Aorta (tissue), 5 donors: ENCODE measurements around the gene CCR6. TPM values are rescaled to one million over a fixed set of nuclear protein-coding genes. Genes with fewer than 3 reads are reported as not detected.

Experiments used
- ATAC-seq: fragments of 200-7000 bp; cut with Tn5 transposase; one replicate; pipeline ENCODE4 v1.9.1; 2022; ENCODE audit warnings: moderate library complexity; ENCODE audit not compliant: low FRiP score
- DNase-seq, 2 donors: peaks; one replicate each; pipeline ENCODE4 v3.0.0-alpha.2; 2020
- H3K27ac ChIP-seq, 2 donors: one replicate each; pipeline ENCODE4 v1.5.1; 2013; ENCODE audit warnings: low read length in 2 of 2, mild to moderate bottlenecking in 2 of 2, moderate library complexity in 2 of 2, control low read depth in 1 of 2, inconsistent platforms in 1 of 2, low read depth in 1 of 2
- H3K27me3 ChIP-seq, 2 donors: one replicate each; pipeline ENCODE4 v1.6.1; 2013; ENCODE audit warnings: control low read depth in 1 of 2, low read length in 1 of 2, mild to moderate bottlenecking in 1 of 2, moderate library complexity in 1 of 2; ENCODE audit not compliant: insufficient read depth in 2 of 2, control insufficient read depth in 1 of 2
- H3K36me3 ChIP-seq, 2 donors: one replicate each; pipeline ENCODE4 v1.6.1; 2013; ENCODE audit warnings: control low read depth in 1 of 2, low read length in 1 of 2, mild to moderate bottlenecking in 1 of 2; ENCODE audit not compliant: insufficient read depth in 2 of 2, control insufficient read depth in 1 of 2
- H3K4me1 ChIP-seq, 2 donors: one replicate each; pipeline ENCODE4 v1.6.1; 2013; ENCODE audit warnings: low read length in 2 of 2, control low read depth in 1 of 2, mild to moderate bottlenecking in 1 of 2, moderate library complexity in 1 of 2; ENCODE audit not compliant: insufficient read depth in 2 of 2, control insufficient read depth in 1 of 2
- H3K4me3 ChIP-seq, 2 donors: one replicate each; pipeline ENCODE4 v1.5.1; 2013; ENCODE audit warnings: low read length in 2 of 2, control low read depth in 1 of 2, mild to moderate bottlenecking in 1 of 2
- H3K9me3 ChIP-seq: one replicate; pipeline ENCODE4 v1.6.1; 2013; ENCODE audit warnings: mild to moderate bottlenecking, low read length; ENCODE audit not compliant: control insufficient read depth
- WGBS, 2 donors: extraction: QIAGEN DNeasy Blood & Tissue Kit; methylation state at CpG; one replicate each; pipeline ENCODE4 v1.1.7; 2013; 5-methylcytosine and 5-hydroxymethylcytosine counted together
- intact Hi-C, 2 donors: fragments of 100-400 bp; cut with DNase I; formaldehyde crosslinking; loops; one replicate each; pipeline versions ENCODE4 v1.14.2 to v1.15.0; 2022
- polyA plus RNA-seq, 2 donors: library from polyadenylated mRNA; stranded (reverse); fragments of 200-250 nt; gene quantifications; one replicate each; pipeline ENCODE4 v1.2.3, GENCODE V29; 2013
- total RNA-seq, 2 donors: library from RNA; stranded (reverse); fragmentation: NEBNext Ultra II Directional; extraction: Animal tissue kit (Norgen Biotek cat#: 25700); gene quantifications; one replicate each; pipeline ENCODE4 v1.2.1, GENCODE V29; 2021
- donor health status: healthy with polysubstance abuse.
- donor health status: Bipolar disorder and iron deficiency.
- donor health status: DM: no; HTN: no; CAD: no.
- donor health status: DM: no; HTN: no; CAD: no.
- donor health status: DM: yes; HTN: yes; CAD: no.

Gene CCR6
- total and polyA plus RNA-seq, 4 donors, result 0.54 TPM; not detected in 3

GRCh38 chr6:167140589-167141474 is 17.9 kb downstream of the CCR6 start:
- H3K27ac ChIP-seq, result no peak overlapping the region
- no peak for ATAC-seq
- H3K27me3 ChIP-seq, result no peaks in the 10 kb centered on the region
- WGBS, 2 donors, result 59 to 63% methylated on average over 10 of the region's 10 CpGs
- peaks cover 3% of the 10 kb centered on the region for H3K9me3 ChIP-seq
- no peak overlapping the region for H3K4me3 ChIP-seq
- intact Hi-C loops, result loop anchor here (10.0 kb wide), 1 partner anchor 366 kb away; no protein-coding TSS in a partner anchor
- no peaks in the 10 kb centered on the region for H3K4me1 ChIP-seq
- H3K36me3 ChIP-seq, result no peaks in the 10 kb centered on the region
- no peak for DNase-seq

GRCh38 chr6:167141667-167142432 is 19.0 kb downstream of the CCR6 start:
- H3K27ac ChIP-seq, result no peak overlapping the region
- no peaks in the 10 kb centered on the region for H3K27me3 ChIP-seq
- ATAC-seq (peak; percentile 49), DNase-seq (peak in 1 of 2 donors; percentile 76)
- no peaks in the 10 kb centered on the region for H3K4me1 ChIP-seq
- H3K36me3 ChIP-seq, result no peaks in the 10 kb centered on the region
- H3K9me3 ChIP-seq, result no peaks in the 10 kb centered on the region
- no peak overlapping the region for H3K4me3 ChIP-seq
- intact Hi-C loops, result loop anchor here (10.0 kb wide), 1 partner anchor 367 kb away; no protein-coding TSS in a partner anchor
- WGBS, 2 donors, result 48% methylated on average over 18 of the region's 18 CpGs

- 34 to 35% methylated on average over 4 of the region's 4 CpGs for WGBS, 2 donors
- intact Hi-C loops, result loop anchor here (10.0 kb wide), 1 partner anchor 368 kb away; no protein-coding TSS in a partner anchor
- Histone ChIP-seq H3K9me3 (no peaks in the 10 kb centered on the region), H3K27me3 (no peaks in the 10 kb centered on the region), H3K27ac (no peak overlapping the region), H3K4me1 (no peaks in the 10 kb centered on the region), H3K4me3 (no peak overlapping the region), H3K36me3 (no peaks in the 10 kb centered on the region)
- no peak for ATAC-seq
- DNase-seq, result no peak
These were observed 19.5 kb downstream of the CCR6 start for GRCh38 chr6:167142433-167142761.

- Histone ChIP-seq H3K27me3 (no peaks in the 10 kb centered on the region), H3K36me3 (no peaks in the 10 kb centered on the region)
- 78 to 83% methylated on average over 9 of the region's 9 CpGs for WGBS, 2 donors
These were observed 20.1 kb downstream of the CCR6 start for GRCh38 chr6:167143041-167143440.

GRCh38 chr6:167145461-167145860 is 22.6 kb downstream of the CCR6 start:
- H3K9me3 ChIP-seq, result no peaks in the 10 kb centered on the region
- no peaks in the 10 kb centered on the region for H3K36me3 ChIP-seq
- H3K4me3 ChIP-seq, result no peak overlapping the region
- H3K27ac ChIP-seq, result no peak overlapping the region
- no peaks in the 10 kb centered on the region for H3K4me1 ChIP-seq
- 84 to 85% methylated on average over 12 of the region's 12 CpGs for WGBS, 2 donors
- no peaks in the 10 kb centered on the region for H3K27me3 ChIP-seq
- intact Hi-C loops, result loop anchor here (10.0 kb wide), 1 partner anchor 371 kb away; no protein-coding TSS in a partner anchor
- ATAC-seq, result no peak
- peak in 1 of 2 donors; percentile 64 for DNase-seq

More at GRCh38 chr6:167143041-167143440, 20.1 kb downstream of the CCR6 start:
- Histone ChIP-seq H3K9me3 (no peaks in the 10 kb centered on the region), H3K27ac (no peak overlapping the region), H3K4me1 (no peaks in the 10 kb centered on the region), H3K4me3 (no peak overlapping the region)
- intact Hi-C loops, result loop anchor here (10.0 kb wide), 1 partner anchor 368 kb away; no protein-coding TSS in a partner anchor
- DNase-seq (no peak), ATAC-seq (no peak)

- no peaks in the 10 kb centered on the region for H3K9me3 ChIP-seq
- intact Hi-C loops, result loop anchor here (10.0 kb wide), 1 partner anchor 371 kb away; no protein-coding TSS in a partner anchor
- 59 to 75% methylated on average over 15 of the region's 15 CpGs for WGBS, 2 donors
- ATAC-seq, result no peak
- no peak overlapping the region for H3K4me3 ChIP-seq
- H3K36me3 ChIP-seq, result no peaks in the 10 kb centered on the region
- H3K27ac ChIP-seq, result no peak overlapping the region
- no peaks in the 10 kb centered on the region for H3K27me3 ChIP-seq
- H3K4me1 ChIP-seq, result no peaks in the 10 kb centered on the region
- no peak for DNase-seq
These were observed 23.2 kb downstream of the CCR6 start for GRCh38 chr6:167146135-167146534.

- 15 to 26% methylated on average over 16 of the region's 16 CpGs for WGBS, 2 donors
- Histone ChIP-seq H3K36me3 (no peaks in the 10 kb centered on the region), H3K9me3 (no peaks in the 10 kb centered on the region), H3K27me3 (no peaks in the 10 kb centered on the region), H3K27ac (no peak overlapping the region), H3K4me3 (no peak overlapping the region), H3K4me1 (no peaks in the 10 kb centered on the region)
- DNase-seq (no peak), ATAC-seq (no peak)
- intact Hi-C loops, result loop anchor here (10.0 kb wide), 1 partner anchor 372 kb away; no protein-coding TSS in a partner anchor
These were observed 24.1 kb downstream of the CCR6 start for GRCh38 chr6:167146977-167147376.

GRCh38 chr6:167148021-167148420 is 25.1 kb downstream of the CCR6 start:
- intact Hi-C loops, result loop anchor here (10.0 kb wide), 1 partner anchor 373 kb away; no protein-coding TSS in a partner anchor
- no peaks in the 10 kb centered on the region for H3K4me1 ChIP-seq
- H3K27ac ChIP-seq, result no peak overlapping the region
- no peaks in the 10 kb centered on the region for H3K36me3 ChIP-seq
- no peak overlapping the region for H3K4me3 ChIP-seq
- no peaks in the 10 kb centered on the region for H3K9me3 ChIP-seq
- H3K27me3 ChIP-seq, result no peaks in the 10 kb centered on the region
- ATAC-seq (no peak), DNase-seq (no peak)
